Keratinocyte (primary cell): ENCODE data around the gene CCDC116. TPM values are rescaled to one million over a fixed set of nuclear protein-coding genes. Genes with fewer than 3 reads are reported as not detected.
"Not testable (repeated sequence)": the region's sequence is repeated elsewhere in the genome, so short reads cannot be mapped to it uniquely, and the experiment has no call there.

ENCODE experiments used
- DNase-seq: peaks from one replicate; pipeline ENCODE4 v3.0.0-alpha.2; 2011; ENCODE audit warnings: low read depth, missing footprints, low spot score
- FAIRE-seq: peaks from 2 replicates; lab custom pipeline; 2011; peaks lifted over from hg19 to GRCh38; lab: Jason Lieb, UNC
- H2AFZ ChIP-seq: 2 replicates; pipeline ENCODE4 v1.6.0; 2012; ENCODE audit warnings: low read length, control low read depth, inconsistent platforms; ENCODE audit not compliant: control insufficient read depth
- H3K27ac ChIP-seq: 2 replicates; pipeline ENCODE4 v1.5.1; 2011; ENCODE audit warnings: low read length; ENCODE audit not compliant: control insufficient read depth, insufficient read depth
- H3K27me3 ChIP-seq: 3 replicates; pipeline ENCODE4 v1.6.0; 2011; ENCODE audit warnings: low read length; ENCODE audit not compliant: control insufficient read depth, insufficient read depth; ENCODE audit errors: extremely low read depth
- H3K36me3 ChIP-seq, 2 experiments: 2 replicates in 1 of 2; 3 replicates in 1 of 2; pipeline ENCODE4 v1.5.1; 2011; ENCODE audit warnings: low read length in 2 of 2, mild to moderate bottlenecking in 1 of 2; ENCODE audit not compliant: control insufficient read depth in 2 of 2, insufficient read depth in 2 of 2; ENCODE audit errors: extremely low read depth in 1 of 2
- H3K4me1 ChIP-seq: 3 replicates; pipeline ENCODE4 v1.5.1; 2011; ENCODE audit warnings: low read length; ENCODE audit not compliant: control insufficient read depth, insufficient read depth; ENCODE audit errors: extremely low read depth
- H3K4me2 ChIP-seq: 3 replicates; pipeline ENCODE4 v1.6.0; 2011; ENCODE audit warnings: low read depth, low read length; ENCODE audit not compliant: control insufficient read depth, insufficient read depth; ENCODE audit errors: extremely low read depth
- H3K4me3 ChIP-seq, 3 experiments: fragments of 200-600 bp in 1 of 3; sonication (generic) in 1 of 3; 2 replicates in 2 of 3; 3 replicates in 1 of 3; pipeline ENCODE4 v1.5.1; 2011 to 2016; ENCODE audit warnings: low read length in 3 of 3, mild to moderate bottlenecking in 3 of 3, control low read depth in 2 of 3, inconsistent platforms in 1 of 3, low read depth in 1 of 3, mixed read lengths in 1 of 3, mixed run types in 1 of 3, moderate library complexity in 1 of 3; ENCODE audit not compliant: control insufficient read depth in 2 of 3, insufficient read depth in 2 of 3; ENCODE audit errors: extremely low read depth in 1 of 3
- H3K79me2 ChIP-seq: 2 replicates; pipeline ENCODE4 v1.6.0; 2012; ENCODE audit warnings: low read length; ENCODE audit not compliant: control insufficient read depth, insufficient read depth
- H3K9ac ChIP-seq: 3 replicates; pipeline ENCODE4 v1.6.0; 2011; ENCODE audit warnings: low read length; ENCODE audit not compliant: control insufficient read depth, insufficient read depth; ENCODE audit errors: extremely low read depth
- H3K9me1 ChIP-seq: 3 replicates; pipeline ENCODE4 v1.6.0; 2011; ENCODE audit warnings: low read length; ENCODE audit not compliant: control insufficient read depth, insufficient read depth; ENCODE audit errors: extremely low read depth
- H3K9me3 ChIP-seq: 2 replicates; pipeline ENCODE4 v1.5.1; 2012; ENCODE audit warnings: low read depth, low read length; ENCODE audit not compliant: control insufficient read depth
- H4K20me1 ChIP-seq: 3 replicates; pipeline ENCODE4 v1.6.0; 2011; ENCODE audit warnings: low read length; ENCODE audit not compliant: control insufficient read depth, insufficient read depth; ENCODE audit errors: extremely low read depth
- CTCF ChIP-seq, 3 experiments: IDR thresholded peaks in 1 of 3; conservative IDR thresholded peaks in 1 of 3; optimal IDR thresholded peaks in 1 of 3; 2 replicates in 2 of 3; 3 replicates in 1 of 3; pipeline versions ENCODE3 to v1.5.1; 2011; ENCODE audit warnings: low read length in 3 of 3, mild to moderate bottlenecking in 3 of 3, moderate library complexity in 2 of 3, control low read depth in 1 of 3, inconsistent platforms in 1 of 3; ENCODE audit not compliant: insufficient read depth in 2 of 3; ENCODE audit errors: extremely low read depth in 1 of 3
- EZH2 ChIP-seq: IDR thresholded peaks from one replicate; pipeline ENCODE4 v1.6.1; 2012; ENCODE audit warnings: inconsistent platforms, mild to moderate bottlenecking, low read length, moderate library complexity
- dilution Hi-C: fragments of 300-500 bp; cut with MboI; formaldehyde crosslinking; loops from one replicate; pipeline ENCODE4 v1.7.0; 2020; ENCODE audit warnings: low sequenced_read_pairs; ENCODE audit not compliant: extremely low pct_ligation_motif_present
- polyA plus RNA-seq, 5 experiments: library from polyadenylated mRNA; depleted of rRNA in 3 of 5; stranded (reverse) in 3 of 5; stranded (forward) in 1 of 5; unstranded in 1 of 5; fragments of >200 nt; gene quantifications; 1 replicate in 1 of 5; 2 replicates in 3 of 5; 3 replicates in 1 of 5; pipeline versions ENCODE4 v1.2.1 to v1.2.3, GENCODE V29; 2011 to 2012; ENCODE audit warnings: missing spikeins in 2 of 5, low read depth in 1 of 5, low replicate concordance in 1 of 5

CCDC116 gene
- polyA plus RNA-seq, 1 donor (not counting 4 experiments of a cell fraction or from before 2014, with no cell fraction given), result 0.03 TPM

GRCh38 chr22:21613553-21614233 is 18.9 kb upstream of the CCDC116 start:
- Histone ChIP-seq H3K9me3 (no peaks in the 10 kb centered on the region), H3K9ac (no peak overlapping the region), H2AFZ (no peak overlapping the region), H3K27ac (no peak overlapping the region), H3K27me3 (no peaks in the 10 kb centered on the region), H3K4me2 (no peak overlapping the region), H3K79me2 (peaks cover 78% of the 10 kb centered on the region), H3K4me3 (no peak overlapping the region), H4K20me1 (peaks cover 15% of the 10 kb centered on the region), H3K9me1 (no peaks in the 10 kb centered on the region), H3K36me3 (peaks cover 20 to 39% of the 10 kb centered on the region in 2 experiments), H3K4me1 (peaks cover 2% of the 10 kb centered on the region)
- TF ChIP-seq EZH2 (no peak), CTCF (optimal IDR thresholded peaks at IDR 0.05 in 1 of 3, IDR thresholded peaks at IDR 0.05 in 1 of 3, conservative IDR thresholded peaks at IDR 0.05 in 1 of 3; ENCODE audit: extremely low read depth in 1 of 3, insufficient read depth in 2 of 3, low read length in 3 of 3) (no peak)
- no peak for DNase-seq
- FAIRE-seq, result no peak
- dilution Hi-C loops, result no loop called here

- H3K9me3 ChIP-seq, result no peaks in the 10 kb centered on the region
- peaks cover 14 to 42% of the 10 kb centered on the region in 2 experiments for H3K36me3 ChIP-seq
- H3K9me1 ChIP-seq, result no peaks in the 10 kb centered on the region
- TF ChIP-seq EZH2, result no peak
- no peak overlapping the region for H3K4me2 ChIP-seq
- H3K79me2 ChIP-seq, result peaks cover 80% of the 10 kb centered on the region
- dilution Hi-C loops, result no loop called here
- no peak overlapping the region for H2AFZ ChIP-seq
- no peak for FAIRE-seq
- no peaks in the 10 kb centered on the region for H3K27me3 ChIP-seq
- peaks cover 13% of the 10 kb centered on the region for H4K20me1 ChIP-seq
- H3K27ac ChIP-seq, result no peak overlapping the region
- H3K4me1 ChIP-seq, result peaks cover 2% of the 10 kb centered on the region
- no peak overlapping the region for H3K9ac ChIP-seq
- H3K4me3 ChIP-seq, result no peak overlapping the region
- no peak for DNase-seq
These were observed 16.8 kb upstream of the CCDC116 start for GRCh38 chr22:21615731-21616130.

- not testable (repeated sequence) for FAIRE-seq
These were observed 15.2 kb upstream of the CCDC116 start for GRCh38 chr22:21617337-21617736.

More at GRCh38 chr22:21617337-21617736, 15.2 kb upstream of the CCDC116 start:
- H3K9me3 ChIP-seq, H3K4me2 ChIP-seq, H3K9me1 ChIP-seq, H3K4me1 ChIP-seq, H3K27ac ChIP-seq, H3K9ac ChIP-seq, H2AFZ ChIP-seq, H3K4me3 ChIP-seq, H3K27me3 ChIP-seq, dilution Hi-C loops, DNase-seq: not testable (repeated sequence)
- H3K79me2 ChIP-seq, result peaks cover 75% of the 10 kb centered on the region
- peaks cover 20% of the 10 kb centered on the region for H4K20me1 ChIP-seq
- peaks cover 7 to 29% of the 10 kb centered on the region in 2 experiments for H3K36me3 ChIP-seq
